IPS-NIHi7 (cell line): Measurements from ENCODE around the gene ANKRD11.
"Not testable (repeated sequence)": the region's sequence is repeated elsewhere in the genome, so short reads cannot be mapped to it uniquely, and the experiment has no call there.

Experiments used
- DNase-seq: peaks from one replicate; pipeline ENCODE4 v3.0.0; 2012; ENCODE audit warnings: mixed read lengths; ENCODE audit errors: extremely low spot score

ANKRD11 gene

DNA sequence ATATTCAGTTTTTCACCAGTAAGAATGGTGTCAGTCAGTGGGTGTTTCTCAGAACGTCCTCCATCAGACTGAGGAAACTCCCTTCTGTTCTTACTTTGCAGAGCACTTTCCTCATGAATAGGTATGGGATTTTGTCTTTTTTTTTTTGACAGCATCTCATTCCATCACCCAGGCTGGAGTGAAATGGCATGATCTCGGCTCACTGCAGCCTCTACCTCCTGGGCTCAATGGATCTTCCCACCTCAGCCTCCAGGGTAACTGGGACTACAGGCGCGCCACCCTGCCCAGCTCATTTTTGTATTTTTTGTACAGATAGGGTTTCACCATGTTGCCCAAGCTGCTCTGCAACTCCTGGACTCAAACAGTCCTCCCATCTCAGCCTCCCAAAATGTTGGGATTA, 142.6 kb downstream of the ANKRD11 start:
- DNase-seq = no peak

DNA sequence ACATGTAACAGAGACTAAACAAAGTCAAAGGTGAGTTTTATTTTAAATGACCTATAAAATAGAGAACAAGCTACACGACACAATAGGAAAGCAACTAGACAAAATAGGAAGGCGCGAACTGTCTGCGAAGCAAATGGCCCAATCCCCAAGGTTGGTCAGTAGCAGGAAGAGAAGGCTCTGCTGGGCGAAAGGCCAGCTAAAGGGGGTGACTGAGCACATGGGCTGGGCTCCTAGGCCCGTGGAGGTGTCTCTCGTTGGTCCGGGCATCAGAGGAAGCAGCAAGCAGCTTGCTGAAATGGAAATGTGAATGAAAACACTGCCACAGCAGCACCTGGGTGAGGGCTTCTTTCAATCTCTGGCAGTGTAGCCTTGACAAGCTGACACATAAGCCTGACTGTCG, 143.5 kb downstream of the ANKRD11 start:
- no peak for DNase-seq

DNA sequence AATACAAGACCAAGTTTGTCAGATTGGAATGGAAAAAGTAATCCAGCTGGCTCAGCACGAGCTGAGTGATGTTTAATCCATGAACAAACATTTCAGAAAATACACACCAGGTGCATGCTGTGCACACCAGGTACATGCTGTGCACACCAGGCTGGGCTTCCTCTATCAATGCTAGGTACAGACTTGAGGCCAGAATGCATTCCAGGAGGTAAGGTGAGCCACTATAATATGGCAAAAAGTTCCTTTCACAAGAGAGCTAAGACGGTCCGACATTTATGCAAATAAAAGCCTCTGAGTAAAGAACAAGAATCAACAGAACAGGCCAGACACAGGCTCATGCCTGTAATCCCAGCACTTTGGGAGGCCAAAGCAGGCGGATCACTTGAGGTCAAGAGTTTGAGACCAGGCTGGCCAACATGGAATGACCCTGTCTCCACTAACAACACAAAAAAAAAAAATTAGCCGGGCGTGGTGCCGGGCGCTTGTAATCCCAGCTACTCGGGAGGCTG, 144.7 kb downstream of the ANKRD11 start:
- no peak for DNase-seq

DNA sequence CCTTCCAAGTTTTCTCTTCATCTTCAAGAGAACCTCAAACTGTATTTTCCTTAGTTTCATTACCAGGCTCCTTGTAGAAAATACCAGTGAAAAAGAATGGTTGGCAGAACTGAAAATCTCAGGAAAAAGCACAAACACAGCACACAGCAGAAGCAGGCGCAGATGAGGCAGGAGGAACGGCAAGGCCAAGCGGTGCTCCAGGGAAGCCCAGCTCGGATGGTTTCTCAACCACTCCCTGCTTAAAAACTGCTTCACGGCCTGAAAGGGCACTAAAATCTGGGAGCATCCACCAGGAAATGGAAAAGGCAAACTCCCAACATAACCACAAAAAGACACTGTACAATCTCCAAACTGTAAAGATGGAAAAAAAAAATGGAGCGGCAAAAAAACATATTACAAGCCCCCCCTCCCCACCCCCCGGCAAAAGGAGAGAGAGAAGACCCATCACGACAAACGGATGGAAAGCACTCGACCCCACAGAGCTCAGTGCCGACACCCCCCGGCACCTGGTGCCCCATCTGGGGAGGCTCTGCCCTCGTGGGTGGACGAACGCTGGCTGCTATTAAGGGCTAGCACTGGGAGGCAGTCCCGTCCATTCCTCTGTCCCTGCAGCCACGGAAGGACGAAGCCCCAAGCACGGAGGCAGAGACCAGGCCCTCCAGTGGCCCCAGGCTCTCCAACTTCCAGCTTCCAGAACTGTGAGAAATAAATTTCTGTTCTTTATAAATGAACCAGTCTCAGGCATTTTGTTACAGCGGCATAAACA, 145.3 kb downstream of the ANKRD11 start:
- no peak for DNase-seq

DNA sequence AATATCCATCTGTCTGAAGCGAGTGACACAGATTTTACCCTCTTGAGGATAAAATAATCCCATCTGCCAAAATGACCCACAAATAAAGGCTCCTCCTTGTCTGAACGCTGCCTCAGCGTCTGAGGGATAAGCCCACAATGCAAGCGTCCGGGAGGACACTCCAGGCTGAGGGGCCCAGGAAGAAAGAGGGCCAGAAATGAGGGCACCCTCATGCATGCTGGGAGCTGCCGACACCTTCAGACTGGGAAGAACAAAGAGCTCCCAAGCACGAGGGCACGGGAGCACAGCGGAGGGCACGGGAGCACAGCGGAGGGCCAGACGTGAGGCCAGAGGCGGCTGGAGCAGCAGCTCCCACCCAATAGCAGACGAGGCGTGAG, 145.9 kb downstream of the ANKRD11 start:
- no peak for DNase-seq

DNA sequence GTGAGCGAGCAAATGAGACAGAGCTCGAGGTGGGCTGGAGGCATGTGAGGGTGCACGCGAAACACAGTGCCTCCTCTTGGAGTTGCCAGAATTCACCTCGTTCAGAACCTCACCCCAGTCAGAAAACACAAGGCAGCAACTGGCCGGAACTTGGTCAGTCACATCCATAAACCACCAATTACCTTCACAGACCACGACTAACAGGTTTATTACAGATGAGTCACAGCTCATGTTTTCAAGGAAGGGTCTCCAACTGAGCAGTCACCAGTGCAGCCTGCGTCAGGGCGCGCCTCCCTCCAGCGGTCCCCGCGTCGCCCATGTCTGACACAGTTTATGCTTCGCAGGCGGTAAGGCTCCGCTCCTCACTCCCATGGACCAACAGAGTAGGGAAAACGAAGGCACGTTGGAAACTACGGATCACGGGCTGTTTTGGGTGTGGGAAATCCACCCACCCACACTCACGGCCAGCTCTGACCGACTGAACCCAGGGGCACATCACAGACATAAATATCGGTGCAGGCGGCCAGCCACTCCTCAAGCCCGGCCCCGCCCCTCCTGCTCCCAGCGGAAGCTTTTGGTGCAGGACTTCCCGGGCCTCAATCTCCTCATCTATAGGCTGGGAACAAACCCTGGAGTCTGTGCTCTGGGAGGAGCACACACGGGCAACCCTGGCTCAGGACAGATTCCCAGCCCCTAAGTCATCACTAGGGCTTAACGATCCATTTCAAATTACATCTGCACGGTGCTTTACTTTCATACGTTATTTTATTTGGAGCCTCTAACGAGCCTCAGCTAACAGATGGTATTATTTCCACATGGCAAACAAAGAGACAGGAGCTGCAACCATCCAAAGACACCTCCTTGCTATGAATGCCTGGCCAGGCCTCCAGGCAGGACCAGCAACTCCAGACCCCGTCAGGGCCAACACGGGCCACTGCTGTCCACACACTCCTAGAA, 146.6 kb downstream of the ANKRD11 start:
- DNase-seq = no peak

DNA sequence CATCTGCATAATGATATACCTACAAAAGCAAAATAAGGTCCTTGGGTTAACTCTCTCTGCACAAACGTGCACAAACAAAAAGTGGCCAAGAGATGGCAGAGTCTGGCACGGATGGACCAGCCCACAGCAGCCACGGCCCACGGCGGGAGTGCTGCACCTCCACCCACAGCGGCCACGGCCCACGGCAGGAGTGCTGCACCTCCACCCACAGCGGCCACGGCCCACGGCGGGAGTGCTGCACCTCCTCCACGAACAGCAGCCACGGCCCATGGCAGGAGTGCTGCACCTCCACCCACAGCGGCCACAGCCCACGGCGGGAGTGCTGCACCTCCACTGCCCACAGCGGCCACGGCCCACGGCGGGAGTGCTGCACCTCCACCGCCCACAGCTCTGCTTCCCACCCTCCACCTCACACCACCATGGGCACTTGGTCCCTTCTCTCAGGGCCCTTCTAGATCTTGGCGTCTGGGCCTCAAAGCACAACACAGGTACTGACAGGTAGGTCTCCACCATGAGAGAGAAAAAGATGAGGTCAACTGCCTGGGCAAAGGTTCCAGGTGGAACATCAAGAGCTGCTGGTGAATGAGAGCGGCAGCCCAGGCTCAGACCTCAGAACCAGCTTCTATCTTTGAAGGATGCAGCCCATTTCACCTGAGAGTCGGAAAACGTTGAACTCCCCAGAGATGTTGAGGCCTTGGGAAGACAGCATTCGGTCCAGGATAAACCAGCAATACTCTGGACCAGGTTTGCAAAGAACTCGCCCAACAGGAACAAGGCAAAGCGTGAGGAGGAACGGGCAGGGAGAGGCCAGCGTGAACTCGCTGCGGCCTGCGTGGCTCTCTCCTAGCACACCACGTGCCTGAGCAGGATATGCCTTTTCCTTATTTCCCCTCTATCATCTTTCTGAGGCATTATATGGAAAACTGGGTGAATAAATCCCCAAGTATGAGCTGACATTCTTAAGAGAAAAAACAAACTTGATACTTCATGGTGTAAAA, 148.4 kb downstream of the ANKRD11 start:
- DNase-seq = no peak

DNA sequence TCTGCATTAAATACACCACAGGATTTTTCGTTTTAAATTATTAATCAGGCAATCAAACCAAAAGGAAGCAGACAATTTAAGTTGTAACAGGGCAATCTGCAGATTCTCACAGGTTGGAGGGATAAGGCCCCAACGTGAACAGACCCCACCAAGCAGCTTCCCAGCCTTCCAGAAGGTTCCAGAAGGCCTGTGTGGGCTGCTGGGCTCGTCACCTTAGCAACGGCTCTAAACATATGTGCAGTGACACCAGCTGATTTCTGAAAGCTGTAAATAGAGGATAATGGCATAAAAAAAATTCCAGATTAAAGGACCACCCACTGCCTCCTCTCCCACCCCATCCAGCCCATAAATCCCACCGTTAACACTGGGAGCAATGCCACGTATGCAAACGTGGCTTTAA, 149.1 kb downstream of the ANKRD11 start:
- no peak for DNase-seq

DNA sequence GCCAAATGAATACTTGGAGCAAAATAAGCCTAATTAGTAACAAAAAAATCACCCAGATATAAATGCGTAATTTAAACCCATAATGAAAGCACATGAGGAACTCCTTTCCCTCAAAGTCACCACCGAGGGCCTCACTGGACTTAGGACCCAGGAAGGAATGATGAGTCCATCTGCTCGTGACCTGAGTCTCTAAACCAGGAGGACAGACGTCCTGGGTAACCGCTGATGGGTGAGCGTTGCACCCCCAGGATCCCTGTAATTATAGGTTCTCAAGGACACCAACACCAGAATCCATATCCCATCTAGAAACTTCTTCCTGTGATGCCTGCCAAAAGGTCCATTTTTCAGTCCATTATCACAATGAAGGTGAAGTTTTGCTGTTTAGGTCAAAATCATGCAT, 151.5 kb downstream of the ANKRD11 start:
- DNase-seq = no peak

DNA sequence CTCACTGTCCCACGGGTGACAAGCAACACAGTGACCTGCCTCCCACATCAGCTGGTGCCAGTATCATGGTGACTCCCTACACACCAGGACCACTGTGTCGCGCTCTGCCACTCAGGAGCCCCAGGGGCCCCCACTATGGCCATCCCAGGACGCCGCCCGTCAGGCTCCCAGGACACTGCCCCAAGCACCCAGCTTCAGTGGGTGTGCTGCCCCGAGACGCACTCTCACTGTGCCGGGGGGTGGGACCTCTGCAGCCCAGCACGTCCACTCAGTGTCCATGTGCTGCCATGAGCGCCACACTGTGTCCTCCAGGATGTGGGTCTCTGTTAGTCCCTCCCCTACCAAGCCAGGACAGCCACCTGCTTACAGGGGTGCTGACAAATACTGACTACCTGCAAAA, 152.4 kb downstream of the ANKRD11 start:
- DNase-seq = no peak

DNA sequence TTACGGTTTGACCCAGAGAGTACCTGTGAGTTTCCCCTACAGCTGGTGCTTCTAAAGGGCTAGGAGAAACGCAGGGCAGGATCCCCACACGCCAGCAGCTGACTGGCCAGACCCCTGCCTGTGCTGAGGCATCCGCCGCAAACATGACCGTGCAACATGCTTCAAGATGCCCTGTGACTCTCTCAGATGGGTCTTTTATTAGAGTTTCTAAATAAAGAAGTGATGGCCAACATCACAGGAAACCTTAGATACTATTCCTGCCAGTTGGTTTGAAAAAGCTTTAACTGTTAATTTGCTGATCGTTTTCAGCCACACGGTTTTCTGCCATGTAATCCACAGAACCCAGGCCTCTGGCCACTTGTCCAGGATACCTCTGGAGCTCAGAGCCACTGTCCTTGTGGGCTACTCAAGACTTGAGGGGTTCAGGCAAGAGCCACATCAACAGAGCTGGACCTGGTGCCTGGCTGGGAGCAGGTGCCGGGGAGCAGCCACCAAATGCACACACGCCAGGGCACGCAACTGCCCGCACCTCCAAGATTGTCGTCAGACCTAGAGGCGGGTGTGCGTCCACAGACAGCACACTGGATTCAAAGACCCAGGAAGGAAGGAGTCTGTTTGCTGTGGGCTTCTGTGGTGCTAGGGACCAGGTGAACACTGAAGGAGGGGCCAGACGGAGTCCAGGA, 154.4 kb downstream of the ANKRD11 start:
- DNase-seq = no peak

DNA sequence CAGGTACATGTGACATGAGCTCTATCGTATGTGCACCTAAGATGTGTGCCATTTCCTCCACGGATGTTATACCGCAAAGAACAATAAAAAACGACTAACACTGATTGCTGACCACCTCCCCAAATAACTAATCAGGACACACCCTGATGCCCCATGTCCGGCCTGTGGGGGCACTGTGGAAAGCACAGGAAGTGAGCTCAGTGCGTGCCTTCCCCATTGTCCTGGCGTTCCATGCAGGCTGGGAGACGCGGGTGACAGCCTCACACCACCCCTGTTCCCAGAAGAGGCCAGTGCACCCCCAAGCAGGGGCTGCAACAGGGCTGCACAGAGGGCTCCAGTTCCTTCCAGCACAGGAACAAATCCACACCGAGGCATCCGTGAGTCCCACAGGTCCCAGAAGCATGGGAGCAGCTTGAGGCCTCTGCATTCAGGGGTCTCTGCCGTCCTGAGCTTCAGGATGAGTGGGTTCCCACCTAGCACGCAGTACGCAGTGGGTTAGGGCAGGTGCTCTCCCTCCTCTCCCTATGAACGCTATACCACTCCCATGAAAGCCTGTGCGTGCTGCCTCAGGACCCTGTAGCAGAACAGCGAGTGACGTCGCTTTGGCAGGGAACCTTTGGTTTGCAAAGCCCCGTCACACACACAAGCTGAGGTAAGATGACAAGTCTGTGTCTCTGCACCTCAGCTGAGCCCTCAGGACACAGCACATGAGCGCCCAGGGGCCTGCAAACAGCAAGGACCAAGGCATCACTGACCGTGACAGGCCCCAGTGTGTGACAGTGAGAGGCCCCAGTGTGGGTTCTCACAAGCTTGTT, 155.2 kb downstream of the ANKRD11 start:
- DNase-seq = no peak

DNA sequence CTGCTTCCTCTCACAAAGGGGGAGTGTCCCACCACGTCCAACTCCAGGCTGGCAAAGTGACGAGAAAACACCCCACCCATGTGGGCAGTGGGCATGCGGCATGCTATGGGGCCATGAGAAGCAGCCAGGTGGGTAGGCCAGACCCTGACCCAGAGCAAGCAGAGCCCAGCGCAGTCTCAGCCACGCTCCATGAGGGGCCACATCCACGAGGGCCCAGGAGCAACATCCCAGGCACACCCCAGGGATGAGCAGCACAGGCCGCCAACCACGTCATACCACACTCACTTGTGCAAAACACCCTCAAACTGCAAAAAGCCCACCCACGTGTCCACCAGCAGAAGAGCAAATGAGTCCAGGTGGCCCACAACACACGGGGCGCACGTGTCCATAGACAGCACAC, 155.9 kb downstream of the ANKRD11 start:
- DNase-seq = no peak

DNA sequence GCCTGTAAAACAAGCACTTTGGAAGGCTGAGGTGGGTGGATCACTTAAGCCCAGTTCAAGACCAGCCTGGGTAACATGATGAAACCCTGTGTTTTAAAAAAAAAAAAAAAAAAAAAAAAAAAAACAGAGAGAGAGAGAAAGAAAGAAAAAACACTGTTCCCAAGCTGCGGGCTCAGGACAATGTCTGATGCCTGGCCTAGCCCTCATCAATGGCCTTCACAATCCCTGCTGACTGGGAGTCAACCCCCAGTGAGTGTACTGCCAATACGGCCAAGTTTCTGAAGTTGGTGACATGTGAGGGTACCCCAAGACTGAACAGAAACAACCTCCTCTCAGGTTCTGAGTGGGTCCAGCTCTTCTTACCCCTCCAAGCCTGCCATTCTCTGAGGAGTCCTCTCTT, 156.3 kb downstream of the ANKRD11 start:
- no peak for DNase-seq

DNA sequence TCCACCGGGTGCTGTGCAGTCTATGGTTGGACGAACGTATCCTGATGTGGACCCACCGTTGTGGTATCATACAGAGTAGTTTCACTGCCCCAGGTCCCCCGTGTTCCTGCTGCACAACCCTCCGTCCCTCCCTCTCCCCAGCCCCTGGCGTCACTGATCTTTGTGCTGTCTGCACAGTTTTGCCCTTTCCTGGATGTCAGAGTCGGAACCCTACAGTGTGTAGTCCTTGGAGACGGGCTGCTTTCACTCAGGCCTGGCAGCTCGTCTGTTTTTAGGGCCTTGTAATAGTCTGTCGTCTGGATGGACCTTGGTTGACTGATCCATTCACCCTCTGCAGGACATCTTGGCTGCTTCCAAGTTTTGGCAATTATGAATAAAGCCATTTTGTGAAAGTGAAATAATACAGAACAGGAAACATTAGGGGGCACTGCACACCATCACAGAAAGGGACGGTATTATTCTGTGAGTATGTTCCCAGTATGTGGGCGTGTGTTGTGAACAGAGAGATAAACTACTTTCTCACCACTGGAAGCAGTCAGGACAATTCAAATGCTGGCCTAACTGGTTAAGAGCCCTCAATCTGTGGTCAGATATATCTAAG, 156.9 kb downstream of the ANKRD11 start:
- DNase-seq = not testable (repeated sequence)

DNA sequence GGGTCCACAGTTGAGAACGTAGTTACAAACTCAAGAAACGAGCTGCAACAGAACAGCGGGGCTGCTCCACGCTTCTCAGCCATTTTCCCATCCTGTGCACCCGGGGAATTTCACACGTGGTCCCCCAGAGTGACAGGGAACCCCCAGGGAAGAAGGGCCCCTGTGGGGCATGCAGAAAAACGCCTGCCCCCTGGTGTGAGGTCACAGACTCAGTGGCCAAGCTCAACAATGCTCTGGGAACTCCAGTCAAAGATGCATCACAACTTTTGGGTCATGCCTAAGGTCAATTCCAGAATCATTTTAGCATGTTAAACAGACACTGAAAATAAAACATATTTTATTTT, 157.5 kb downstream of the ANKRD11 start:
- no peak for DNase-seq

DNA sequence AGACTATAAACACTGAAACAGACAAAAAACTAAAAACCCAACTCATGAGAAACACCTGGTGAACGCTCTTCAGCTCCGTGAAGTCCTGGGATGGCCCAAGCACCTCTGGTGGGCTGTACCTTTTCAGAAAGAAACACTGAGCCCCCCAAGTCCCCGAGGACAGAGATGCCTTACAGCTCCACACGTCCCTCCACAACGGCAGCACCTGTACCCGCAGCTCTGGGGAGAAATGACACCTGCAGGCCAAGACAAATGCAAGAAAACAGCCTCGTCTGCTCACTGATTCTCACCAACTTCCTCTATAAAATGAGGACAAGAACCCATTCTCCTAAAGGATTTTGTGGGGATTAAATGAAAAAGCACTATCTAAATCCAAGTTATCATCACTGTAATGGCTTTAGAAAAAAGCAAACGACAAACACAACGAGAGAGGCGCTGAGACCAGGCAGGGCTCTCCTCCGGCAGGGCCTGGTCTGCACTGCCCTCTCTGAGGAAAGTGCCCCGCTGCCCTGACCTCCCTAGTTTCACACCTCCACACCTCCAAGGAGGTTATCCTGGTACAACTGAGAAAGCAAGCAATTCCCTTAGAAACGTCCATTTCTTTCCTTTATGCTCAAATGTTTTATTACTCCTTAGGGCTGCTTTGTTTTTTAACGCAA, 158.0 kb downstream of the ANKRD11 start:
- no peak for DNase-seq

DNA sequence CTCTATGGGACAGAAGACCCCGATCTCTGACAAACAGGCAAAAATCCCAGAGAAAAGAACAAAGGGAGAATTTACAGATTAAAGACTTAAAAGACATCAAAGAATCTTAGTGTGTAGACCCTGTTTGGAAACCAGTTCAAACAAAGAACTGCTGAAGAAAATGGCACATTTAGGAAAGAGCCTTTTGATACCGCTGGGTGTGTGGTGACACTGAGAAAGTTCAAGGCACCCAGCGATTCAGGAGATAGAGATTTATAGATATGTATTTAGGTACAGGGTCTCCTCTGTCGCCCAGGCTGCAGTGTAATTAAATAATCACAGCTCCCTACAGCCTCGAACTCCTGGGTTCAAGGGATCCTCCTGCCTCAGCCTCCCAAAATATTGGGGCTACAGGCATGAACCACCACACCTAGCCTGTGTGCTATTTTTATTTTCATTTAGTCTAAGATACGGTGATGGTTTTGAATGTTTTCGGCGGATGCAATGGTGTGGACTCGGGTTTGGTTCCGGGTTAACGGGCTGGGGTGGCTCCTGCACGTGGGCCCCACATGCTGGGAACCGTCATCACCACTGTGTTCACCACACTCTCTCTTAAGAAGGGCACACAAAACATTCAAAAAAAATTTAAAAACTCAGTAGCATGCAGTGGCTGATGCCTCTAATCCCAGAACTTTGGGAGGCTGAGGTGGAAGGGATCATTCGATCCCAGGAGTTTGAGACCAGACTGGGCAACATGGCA, 158.8 kb downstream of the ANKRD11 start:
- DNase-seq = no peak
